Astrocyte (in vitro differentiated cells and primary cell): ENCODE results near the gene GPLD1.

Experiments
- EZH2 ChIP-seq: IDR thresholded peaks from 2 replicates; pipeline ENCODE4 v1.6.1; 2012; ENCODE audit warnings: mild to moderate bottlenecking, low read length, inconsistent platforms; ENCODE audit not compliant: insufficient read depth
- TF ChIP-seq, protein P1 (sequence below): IDR thresholded peaks from 2 replicates; pipeline ENCODE4 v1.5.1; 2011; ENCODE audit warnings: low read depth, mild to moderate bottlenecking, inconsistent platforms, low read length, moderate library complexity; ENCODE audit not compliant: insufficient read depth

DNA sequence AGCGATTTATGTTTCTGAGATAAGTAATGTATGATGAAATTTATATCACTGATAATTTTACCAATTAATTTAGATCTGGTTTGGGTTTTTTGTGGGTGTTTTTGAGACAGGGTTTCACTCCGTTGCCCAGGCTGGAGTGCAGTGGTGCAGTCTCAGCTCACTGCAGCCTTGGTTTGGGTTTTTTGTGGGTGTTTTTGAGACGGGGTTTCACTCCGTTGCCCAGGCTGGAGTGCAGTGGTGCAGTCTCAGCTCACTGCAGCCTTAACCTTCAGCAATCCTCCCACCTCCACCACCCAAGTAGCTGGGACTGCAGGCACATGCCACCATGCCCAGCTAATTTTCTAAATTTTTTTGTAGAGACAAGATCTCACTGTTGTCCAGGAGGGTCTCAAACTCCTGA lies 73.6 kb downstream of the GPLD1 start:
- TF ChIP-seq, protein P1, sequence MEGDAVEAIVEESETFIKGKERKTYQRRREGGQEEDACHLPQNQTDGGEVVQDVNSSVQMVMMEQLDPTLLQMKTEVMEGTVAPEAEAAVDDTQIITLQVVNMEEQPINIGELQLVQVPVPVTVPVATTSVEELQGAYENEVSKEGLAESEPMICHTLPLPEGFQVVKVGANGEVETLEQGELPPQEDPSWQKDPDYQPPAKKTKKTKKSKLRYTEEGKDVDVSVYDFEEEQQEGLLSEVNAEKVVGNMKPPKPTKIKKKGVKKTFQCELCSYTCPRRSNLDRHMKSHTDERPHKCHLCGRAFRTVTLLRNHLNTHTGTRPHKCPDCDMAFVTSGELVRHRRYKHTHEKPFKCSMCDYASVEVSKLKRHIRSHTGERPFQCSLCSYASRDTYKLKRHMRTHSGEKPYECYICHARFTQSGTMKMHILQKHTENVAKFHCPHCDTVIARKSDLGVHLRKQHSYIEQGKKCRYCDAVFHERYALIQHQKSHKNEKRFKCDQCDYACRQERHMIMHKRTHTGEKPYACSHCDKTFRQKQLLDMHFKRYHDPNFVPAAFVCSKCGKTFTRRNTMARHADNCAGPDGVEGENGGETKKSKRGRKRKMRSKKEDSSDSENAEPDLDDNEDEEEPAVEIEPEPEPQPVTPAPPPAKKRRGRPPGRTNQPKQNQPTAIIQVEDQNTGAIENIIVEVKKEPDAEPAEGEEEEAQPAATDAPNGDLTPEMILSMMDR = no peak
- TF ChIP-seq EZH2 = no peak
